Activated gamma-delta T cell treated with anti-CD3 and anti-CD28 coated beads, Interleukin-2, amount 50 U/mL, for 16 hours (primary cell): ENCODE data around the gene OLFML2B.

ENCODE experiments used
- DNase-seq: peaks from one replicate; pipeline ENCODE4 v3.0.0-alpha.2; 2020; ENCODE audit warnings: low read depth

Gene OLFML2B

DNA sequence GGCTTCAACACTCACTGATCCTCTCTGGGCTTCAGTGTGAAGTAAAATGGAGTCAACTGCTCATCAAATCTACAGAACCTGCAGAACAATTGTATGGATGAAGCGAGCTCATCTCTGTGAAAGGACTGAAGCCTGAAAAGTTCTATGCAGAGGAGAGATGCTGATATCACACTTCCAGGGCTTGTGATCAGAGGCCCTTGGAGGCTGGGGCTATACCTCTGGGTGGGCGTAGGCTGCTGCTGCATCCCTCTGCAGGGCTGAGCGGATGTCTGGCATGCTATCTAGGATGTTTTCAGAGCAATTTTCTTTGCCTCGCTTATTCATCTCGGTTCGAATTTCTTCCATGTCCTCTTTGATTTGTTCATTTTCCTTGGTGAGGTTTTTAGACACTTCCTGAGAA lies 17.6 kb downstream of the OLFML2B start:
- DNase-seq: no peak

DNA sequence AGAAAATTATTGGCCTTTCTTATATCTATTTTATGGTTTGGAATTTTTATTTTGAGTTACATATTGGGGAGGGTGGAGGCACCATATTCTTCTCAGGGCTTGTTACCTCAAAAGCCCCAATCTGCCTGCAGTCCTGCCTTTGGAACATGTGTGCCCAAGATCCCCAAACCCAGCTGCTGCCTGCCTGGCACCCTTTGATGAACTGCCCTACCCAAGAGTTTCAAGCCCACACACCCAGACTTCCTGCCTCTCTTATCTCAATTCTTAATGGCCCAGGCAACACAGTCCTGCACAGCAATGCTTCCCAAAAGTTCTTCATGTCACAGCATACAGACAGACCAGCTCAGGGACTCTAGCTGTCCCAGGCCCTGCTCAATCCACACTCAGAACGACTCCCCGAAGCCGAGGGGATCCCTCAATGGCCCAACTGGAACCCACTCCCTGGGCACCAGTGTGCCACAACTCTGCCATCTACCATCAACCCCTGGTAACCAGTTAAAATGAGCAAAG lies 19.2 kb downstream of the OLFML2B start:
- no peak for DNase-seq

DNA sequence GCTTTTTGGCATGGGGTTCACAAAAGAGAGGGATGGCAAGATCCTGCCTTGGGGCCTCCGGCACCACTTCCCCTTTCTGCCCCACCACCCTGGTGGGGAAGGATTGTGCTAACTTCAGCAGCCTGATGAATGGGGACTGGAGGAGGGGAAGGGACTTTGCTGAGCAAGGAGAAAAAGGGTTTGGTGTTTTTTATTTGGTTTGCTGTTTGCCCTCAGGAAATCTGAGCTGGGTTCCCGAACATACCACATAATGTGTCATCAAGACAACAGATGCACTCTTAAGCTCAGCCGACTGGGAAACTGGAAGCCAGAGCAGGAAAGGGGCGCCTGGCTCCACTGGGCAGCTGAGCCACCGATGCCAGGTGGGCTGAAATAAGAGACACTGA lies 19.8 kb downstream of the OLFML2B start:
- DNase-seq: no peak

DNA sequence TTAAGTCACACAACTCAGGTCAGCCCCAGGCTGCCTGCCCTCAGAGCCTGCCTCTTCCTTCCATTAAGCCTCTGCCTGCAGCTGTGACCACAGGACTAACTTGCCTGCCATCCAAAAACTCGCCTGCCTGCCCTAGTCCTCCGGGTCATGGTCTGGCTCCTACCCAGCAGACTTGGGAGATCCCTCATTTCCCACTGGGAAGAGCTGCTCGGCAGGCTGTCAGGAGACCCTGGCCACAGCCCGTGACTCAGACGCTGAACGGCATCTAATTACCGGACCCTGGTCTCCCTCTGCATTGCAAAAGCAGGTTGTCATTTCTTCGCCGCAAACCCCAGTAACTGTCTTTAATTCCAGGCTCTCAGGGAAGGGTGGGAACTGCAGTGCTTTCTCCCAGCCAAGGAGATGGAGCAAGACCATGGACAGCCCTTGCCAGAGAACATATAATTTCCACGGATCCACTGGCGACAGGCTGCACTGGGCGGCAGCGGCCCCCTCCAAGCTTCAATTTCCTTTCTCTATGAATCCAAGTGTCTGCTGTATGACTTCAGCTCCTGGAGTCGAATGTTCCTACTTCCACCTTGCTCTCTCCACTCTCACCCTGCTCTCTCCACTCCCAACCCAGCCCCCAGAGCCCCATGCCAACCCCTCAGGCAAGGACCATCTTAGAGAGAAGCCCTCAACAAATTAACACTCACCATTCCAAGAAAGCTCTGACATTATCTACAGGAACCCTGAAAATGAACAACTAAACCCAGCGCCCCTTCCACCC lies 20.4 kb downstream of the OLFML2B start:
- DNase-seq: no peak

DNA sequence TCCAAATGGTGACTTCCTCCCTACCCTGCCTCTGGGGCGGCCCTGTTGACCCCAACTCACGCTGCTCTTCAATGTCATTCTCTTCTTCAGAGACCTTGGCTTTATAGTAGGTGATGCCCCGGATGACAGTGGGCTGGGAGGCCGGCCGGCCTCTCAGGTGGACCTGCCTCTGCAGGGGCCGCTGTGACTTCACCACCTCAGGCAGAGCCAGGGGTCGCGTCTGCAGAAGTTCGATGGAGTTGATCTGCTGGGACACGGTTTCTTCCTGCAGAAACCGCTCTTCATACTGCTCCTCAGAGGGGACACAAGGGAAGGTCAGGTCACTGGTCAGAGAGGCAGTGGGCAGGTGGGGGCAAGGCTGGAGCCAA lies 23.6 kb downstream of the OLFML2B start:
- DNase-seq: no peak

DNA sequence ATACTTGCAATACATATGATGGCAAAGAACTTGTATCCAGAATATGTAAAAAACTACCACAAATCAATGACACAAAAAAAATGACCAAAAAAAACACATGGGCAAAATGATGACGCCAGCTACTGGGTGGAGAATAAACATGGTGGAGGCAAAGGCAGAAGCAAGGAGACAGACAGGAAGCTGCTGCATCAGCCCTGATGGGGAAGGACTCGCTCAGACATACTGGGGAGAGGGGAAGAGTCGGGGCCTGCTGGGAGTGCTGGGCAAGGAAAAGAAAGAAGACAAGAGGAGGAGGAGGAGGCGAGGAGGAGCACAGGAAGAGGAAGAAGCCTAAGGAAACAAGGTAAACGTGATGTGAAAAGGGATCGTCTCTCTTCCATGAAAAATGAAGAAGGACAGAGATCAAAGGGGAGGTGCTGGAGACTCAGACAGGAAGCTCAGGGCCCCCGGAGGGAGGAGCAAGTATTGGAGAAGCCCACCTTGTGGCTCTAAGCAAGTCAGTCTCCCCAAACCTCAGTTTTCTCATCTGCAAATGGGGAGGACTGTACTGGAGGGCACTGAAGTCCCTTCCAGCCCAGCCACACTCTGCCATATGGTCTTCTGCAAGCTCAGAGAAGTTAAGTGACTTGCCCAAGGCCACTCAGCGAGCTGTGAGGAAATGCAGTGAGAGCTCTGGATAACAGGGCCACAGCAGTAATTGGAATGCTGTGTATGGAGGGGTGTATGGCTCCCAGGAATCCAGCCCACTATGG lies 24.2 kb downstream of the OLFML2B start:
- DNase-seq: no peak

DNA sequence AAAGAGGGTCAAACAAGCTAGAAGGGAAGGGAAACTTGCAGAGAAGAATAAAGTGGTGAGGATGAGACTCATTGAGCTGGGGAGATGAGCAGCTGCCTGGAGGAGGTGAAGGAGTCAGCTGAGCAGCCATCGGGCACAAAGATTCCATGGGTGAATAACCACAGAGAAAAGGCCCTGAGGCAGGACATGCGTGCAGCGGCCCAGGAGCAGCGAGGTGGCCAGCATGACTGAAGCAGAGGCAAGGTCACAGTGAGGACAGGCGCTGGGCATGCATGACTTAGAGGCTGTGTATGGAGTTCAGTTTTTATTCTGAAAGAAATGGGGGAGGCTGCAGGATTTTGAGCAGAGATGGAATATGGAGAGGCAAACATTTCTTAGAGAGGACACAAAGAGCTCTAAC lies 24.9 kb downstream of the OLFML2B start:
- no peak for DNase-seq

DNA sequence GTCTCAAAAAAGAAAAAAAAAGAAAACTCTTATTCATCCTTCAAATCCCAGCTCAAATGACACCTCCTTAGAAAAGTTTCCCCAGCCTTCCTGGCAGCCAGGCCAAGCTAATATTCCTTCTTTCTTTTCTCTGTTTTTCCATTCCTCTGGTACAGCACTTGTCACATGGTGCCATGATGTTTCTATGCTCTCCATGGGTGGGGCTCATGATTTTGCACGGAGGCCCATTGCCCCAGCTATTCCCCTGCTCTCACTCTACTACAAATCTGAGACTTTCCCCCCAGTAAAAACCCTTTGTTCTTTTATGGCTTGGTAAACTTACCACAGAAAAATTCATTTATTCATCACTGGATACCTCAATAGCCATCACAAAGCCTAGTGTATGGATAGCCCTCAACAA lies 26.5 kb downstream of the OLFML2B start:
- DNase-seq: no peak

DNA sequence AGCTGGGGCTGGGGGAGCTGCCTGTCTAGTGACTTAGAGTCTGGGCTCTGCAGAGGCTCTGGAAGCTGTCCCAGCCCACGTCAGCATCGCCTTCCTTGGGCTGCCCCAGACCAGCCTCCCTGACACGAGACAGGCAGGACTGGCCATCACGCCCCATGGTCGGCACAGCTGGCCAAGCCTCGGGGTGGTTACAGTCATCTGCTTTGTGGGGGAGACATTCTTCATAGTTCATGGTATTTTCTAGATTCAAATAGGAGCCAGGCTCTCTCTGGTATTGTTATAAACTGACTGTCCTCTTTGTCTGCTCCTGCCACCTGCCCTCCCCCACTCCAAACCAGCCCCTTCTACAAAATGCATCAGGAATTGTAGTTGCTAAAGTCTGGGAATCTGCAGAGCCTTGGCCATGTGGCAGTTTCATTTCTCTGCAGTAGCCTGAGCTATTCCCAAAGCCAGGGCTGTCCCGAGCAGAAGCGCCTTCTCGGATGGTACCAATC lies 29.4 kb downstream of the OLFML2B start:
- no peak for DNase-seq

DNA sequence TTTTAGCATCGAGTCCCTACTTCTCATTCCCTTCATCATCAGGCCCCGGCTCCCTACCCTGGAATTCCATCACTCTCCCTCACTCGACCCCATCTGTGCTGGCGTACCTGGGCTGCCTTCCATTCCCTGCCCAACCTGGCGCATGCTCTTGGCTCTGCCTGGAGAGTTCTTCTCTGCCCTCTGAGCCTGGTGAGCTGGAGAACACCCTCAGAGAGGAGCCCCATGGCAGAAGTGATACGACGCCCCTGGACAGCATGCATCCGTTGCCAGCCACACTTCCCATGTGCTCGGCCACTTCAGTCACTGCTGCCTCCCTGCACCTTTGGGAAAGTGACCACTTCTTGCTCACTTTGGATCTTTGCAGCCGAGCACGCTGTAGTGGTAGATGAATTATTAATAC lies 30.1 kb downstream of the OLFML2B start:
- no peak for DNase-seq

DNA sequence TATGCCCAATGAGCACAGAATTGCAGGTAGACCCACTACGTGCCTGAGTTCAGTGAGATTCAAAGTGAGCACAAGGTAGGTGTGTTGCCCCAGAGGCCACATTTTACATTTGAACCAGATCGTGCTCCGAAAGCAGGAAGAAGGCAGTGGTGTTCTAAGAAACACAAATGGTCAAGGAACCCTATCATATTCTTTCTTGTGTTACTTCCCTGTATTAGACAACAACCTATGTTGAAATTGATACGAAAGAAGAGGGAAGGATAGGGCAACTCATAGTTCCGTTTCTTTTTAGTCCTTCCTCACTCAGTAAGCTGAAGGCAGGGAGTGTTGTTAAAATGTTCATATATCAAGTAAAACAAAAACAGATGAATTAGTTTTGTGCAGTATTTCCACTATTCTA lies 33.9 kb downstream of the OLFML2B start:
- DNase-seq: no peak

DNA sequence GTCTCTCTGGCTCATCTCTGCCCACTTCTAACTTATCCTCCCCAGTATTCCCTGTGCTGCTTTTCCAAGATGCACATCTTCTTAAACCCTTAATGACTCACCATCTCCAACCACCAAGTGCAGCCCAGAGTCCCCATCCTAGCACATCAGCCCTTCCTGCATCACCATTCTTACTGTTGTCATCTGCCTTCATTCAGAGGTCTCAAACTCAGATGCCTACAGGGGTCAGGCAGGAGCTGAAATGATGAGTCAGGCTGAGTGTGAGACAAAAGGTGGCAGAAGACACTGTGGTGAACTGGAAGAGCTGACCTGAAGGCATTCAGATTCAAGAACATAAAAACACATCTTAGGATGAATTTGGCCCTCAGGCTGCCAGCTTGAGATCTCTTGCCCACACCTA lies 34.6 kb downstream of the OLFML2B start:
- DNase-seq: no peak

DNA sequence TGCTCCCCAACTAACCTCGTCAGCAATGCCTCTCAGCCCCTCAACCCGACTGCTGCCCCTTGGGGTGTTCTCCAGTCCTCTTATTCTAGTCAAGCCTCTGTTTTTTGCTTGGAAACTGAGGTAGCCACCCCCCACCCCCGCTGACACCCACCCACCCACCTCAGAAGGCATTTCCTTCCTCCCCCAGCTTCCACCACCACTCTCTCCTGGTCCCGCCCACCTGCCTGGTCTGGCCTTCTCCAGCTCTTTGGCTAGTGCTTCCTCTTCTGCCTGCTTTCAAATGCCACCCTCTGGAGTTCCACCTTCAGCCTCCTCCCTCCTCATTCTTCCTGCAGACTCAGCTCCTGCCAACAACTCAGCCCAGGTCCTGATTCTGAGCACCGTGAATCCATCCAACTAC lies 35.3 kb downstream of the OLFML2B start:
- DNase-seq: no peak

DNA sequence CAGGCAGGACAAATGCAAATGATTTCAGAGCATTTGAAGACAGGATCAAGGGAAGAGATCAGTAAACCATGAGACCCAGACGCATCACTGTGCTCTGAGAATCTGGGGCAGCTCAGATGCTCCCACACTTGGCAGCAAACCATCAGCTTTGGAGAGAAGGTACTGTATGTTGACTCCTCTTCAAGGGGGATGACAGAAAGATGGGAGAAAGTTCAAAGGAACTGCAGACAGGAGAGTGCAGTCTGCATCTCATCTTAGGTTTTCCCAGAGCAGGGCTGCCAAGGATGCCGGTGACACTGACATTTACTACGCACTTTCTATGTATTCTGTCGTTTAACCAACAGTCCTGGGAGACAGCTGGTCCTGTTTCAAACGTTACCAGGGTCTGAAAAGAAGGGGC lies 35.8 kb downstream of the OLFML2B start:
- DNase-seq: no peak

DNA sequence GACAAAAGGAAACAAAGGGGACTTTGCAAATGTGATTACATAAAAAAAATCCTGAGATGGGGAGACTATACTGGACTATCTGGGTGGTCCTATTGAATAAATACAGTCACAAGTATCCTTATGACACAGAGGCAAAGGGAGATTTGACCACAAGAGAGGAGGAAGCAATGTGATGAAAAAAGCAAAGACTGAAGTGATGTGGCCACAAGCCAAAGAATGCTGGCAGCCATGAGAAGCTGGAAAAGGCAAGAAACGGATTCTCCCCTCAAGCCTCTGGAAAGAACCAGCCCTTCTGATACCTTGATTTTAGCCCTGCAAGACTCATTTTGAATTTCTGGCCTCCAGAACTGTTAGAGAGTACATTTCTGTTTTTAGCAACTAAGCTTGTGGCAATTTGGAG lies 36.4 kb downstream of the OLFML2B start:
- no peak for DNase-seq

DNA sequence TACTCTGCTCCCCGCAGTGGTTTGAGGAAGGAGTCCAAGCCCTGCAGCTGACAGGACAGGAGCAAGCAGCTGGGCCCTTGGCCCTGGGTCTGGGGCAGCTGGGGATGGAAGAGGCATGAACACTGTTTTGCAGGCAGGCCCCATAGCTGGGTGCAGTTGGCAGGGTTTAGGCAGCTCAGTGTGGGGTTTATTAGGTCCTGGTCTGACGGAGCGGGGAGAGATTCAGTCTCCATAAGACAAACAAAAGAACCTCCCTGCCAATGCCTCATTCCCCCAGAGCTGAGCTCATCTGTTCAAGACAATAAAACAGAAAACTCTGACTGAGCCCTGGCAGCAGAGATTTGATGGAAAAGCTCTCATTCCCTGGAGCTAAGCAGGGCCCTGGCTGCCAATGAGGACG lies 37.3 kb downstream of the OLFML2B start:
- DNase-seq: no peak

DNA sequence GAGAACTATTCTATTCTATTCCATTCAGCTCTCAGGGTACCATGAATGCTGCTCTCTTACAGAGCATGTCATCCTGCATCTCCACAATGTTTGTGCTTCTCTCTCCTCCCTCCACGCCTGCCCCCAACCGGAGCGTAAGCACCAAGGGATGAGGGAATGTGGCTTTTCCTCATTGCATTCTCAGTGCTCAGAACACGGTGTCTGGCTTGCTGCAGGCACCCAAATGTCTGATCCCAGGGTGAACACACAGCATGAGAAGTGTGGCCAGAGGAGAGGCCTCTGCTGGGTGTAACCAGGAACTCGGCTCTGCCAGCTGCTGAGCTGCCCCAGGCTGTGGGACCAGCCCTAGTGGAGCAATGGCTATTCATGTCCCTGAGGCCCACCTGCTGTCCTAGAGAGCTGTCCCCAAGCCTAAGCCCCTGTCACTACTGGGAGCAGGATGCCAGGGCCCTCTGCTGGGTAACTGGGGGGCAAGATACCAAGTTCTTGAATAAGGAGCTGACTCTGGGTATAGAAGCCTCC lies 38.3 kb downstream of the OLFML2B start:
- DNase-seq: no peak

DNA sequence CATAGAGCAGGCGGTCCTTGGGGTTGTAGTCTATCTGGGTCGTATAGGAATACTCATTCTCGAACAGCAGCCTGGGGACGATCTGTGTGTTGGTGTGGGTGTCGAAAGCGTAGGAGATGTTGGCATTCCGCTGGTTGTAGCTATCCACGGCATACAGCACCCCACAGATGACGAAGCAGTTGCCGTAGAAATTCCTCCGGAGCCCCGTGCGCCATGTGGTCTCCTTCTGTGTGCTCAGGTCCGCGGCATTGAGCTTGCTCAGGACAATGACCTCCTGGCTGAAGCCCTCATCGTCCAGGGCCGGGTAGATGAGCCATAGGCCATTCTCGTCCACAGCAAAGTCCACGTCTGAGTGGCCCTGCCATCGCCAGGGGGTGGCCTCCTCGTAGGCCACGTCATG lies 39.9 kb downstream of the OLFML2B start:
- DNase-seq: no peak

DNA sequence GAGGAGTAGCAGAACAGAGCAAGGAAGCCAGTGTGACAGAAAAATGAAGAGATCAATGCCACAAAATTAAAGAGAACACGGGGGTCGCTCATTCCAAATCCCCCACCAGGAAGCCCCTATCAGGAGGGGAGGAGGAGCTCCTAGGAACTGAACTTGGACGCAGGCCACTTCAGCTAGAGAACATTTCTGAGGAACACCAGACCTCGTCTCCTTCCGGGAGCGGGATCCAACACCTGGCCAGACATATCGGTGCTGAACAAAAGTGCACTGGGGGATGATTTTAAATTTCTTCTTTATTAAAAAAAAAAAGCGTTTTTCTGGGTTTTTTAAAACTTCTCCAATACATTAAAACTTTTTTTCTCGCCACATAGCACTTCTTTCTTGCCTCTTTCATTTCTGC lies 40.8 kb downstream of the OLFML2B start:
- no peak for DNase-seq

DNA sequence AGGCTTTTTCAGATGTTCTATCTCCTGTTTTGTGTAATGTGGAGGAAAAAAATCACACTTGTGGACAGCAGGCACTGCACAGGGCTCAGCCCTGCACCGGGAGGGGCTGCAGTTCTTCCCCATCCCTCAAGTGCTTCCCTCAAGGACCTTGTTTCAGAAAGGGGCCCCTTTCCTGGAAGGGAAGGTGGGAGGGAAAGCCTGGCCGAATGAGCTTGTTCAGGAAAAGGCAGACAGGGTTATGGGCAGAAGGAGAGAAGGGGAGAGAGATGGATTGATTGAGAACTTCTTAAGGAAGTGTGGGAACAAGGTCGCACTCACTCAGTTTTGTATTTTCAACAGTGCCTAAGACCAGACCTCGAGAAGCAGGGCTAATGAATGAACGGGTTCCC lies 41.2 kb downstream of the OLFML2B start:
- DNase-seq: no peak

DNA sequence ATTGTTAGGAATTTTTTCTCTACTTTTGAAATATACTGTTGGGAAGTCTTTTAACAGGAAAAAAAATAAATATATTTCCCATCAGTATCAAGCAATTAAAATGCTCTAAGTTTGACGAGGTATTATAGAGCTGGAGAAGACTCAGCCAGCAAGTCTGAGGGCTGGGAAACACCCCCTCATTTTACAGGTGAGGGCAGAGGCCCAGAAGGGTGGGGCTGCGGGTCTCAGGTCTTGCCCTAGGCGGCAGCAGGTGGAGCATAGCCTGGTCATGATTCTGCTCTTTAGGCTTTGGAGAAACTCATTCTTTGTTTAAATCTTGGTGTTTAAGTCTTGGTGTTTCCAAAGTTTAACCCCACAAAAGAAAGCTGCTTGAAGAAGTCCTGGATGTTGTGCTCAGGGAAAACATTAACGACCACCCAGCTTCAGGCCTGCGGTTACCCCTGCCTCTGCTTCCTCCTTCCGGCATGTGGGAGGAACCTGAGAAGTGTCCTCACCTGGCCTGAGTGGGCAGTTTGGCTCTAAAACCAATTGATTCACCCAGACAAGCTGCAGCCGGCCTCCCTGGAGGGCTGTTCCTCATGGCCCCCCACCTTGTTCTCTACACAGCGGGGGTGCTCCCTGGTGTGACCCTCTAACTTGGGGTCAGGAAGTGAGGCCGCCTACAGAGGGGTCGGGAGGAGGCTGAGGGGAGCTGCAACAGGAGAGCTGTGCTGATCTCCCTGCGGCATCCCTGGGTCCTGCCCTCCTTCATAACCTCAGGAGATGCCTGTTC lies 41.7 kb downstream of the OLFML2B start:
- DNase-seq: no peak

DNA sequence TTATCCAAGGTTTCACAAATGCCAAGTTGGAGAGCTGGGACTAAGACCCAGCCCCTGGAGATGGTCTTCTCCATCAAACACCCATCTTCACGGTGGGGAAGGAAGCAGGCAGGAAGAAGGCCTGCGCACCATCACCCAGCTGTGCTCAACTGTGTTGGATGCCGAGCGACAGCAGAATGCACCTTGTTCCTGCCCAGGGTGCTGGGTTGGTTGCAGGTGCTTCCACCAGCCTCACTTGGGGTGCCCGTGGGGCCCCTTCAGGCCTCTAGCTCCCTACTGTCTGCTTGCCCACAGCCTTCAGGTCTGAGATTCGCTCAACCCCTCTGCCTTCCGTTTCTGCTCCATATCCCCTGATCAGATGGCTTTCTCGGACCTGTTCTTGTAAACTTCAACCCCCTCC lies 42.5 kb downstream of the OLFML2B start:
- DNase-seq: no peak
